ENCODE data around the gene RFTN1.

Gene RFTN1

DNA sequence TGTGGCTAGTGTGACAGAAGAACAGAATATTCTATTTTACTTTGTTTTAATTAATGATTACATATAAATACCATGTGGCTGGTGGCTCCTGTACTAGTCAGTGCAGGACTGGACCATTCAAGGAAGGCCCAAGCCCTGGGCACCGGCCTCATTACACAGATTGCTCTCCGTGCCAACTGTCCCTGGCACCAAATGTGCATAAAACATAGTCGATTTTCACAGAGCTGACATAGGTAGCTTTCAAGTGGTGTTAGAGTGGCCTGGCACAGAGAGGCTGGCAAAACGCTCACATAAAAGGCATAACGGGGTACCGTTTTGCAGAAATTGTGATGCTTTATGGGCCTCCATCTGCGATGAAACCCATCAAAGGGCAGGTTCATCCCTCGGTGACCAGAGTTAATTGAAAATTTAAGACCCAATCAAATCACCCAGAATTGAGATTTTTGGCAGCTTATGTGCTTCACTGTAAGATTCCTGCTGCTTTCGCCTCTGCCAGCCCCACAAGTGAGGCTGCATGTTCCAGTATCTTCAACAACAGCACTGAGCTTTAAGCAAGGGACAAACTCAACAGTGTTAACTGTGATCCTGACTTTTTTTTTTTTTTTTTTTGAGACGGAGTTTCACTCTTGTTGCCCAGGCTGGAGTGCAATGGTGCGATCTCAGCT lies 25.9 kb downstream of the RFTN1 start:
- no peak for DNase-seq (ENCODE audit: low read depth in 2 of 2)

DNA sequence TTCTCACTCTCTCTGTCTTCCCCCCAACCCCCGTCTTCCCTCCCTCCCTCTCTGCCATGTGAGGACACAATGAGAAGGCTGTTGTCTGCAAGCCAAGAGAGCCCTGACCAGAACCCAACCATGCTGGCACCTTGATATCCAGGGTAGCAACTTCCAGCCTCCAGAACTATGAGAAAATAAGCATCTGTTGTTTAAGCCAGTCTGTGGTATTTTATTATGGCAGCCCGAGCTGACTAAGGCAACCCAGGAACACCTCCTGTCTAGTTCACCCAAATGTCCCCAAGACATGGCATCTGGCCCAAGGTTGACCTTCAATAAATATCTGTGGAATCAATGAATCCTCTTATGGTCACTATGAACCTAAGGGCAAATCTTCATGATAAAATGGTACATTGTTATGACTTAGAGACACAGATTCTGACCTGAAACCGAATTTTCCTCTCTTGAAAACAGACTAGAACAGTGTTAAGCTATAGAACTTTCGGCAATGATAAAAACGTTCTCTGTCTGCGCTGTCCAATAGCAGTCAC lies 26.5 kb downstream of the RFTN1 start:
- no peak for DNase-seq (ENCODE audit: low read depth in 2 of 2)

DNA sequence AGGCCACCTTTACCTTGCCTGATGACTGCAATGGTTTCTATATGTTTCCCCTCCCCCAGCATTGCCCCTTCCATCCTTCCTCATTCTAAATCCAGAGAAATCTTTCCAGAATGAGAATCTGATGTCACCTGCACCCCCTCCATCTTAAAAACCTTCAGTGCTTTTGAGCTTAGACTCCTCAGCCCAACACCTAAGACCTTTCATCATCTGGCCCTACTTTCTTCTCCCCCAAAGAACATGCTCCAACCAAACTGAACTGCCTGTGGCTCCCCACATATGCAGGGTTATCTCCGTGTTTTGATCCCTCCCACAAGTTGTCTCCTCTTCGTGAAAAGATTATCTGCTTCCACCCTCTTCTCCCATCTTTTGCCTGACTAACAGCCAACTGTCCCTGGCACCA lies 27.3 kb downstream of the RFTN1 start:
- DNase-seq (ENCODE audit: low read depth in 2 of 2): no peak

DNA sequence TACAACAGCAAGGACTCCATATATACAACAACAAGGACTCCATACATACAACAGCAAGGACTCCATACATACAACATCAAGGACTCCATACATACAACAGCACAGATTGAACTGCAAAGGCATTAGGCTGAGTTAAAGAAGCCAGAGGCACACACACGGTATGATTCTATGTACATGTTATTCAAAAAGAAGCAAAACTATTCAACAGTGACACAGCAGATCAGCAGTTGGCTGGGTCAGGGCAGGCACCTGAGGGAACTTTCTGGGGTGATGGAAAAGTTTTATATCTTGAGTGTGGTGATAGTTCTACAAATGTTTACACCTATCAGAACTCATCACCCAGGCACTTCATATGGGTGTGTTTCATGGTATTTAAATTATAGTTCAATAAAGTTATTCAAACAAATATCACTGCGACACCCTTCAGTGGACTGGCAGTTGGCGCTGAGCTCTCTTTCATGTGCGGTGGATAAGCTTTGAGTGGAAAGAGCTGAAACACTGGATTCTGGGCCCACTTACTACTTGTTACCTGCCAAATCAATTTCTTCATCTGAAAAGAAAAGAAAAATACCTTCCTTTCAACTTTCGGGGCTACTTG lies 28.0 kb downstream of the RFTN1 start:
- DNase-seq (ENCODE audit: low read depth in 2 of 2): no peak

- DNase-seq (ENCODE audit: low read depth in 2 of 2): no peak
Measured at GRCh38 chr3:16484984-16485383, 28.5 kb downstream of the RFTN1 start.

DNA sequence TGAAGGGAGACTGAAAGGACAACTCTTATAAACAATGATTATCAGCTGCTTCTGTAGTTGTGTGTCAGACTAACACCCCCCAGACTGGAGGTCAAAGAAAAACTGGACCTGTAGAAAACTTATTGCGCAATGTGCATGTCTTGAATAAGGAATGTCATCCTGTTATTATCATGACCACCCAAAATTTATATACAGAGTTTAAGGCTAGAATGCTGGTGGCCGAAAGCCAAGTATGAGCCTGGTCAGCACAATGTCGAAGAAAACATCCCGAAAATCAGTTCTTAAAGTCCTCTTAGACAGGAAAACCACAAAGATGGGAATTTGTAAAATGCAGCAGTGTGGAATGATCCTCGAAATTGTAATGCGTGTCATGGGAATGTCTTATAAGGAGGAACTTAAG lies 29.3 kb downstream of the RFTN1 start:
- DNase-seq (ENCODE audit: low read depth in 2 of 2): no peak

GRCh38 chr3:16482770-16483531 lies 30.5 kb downstream of the RFTN1 start:
- DNase-seq (ENCODE audit: low read depth in 2 of 2): no peak

DNA sequence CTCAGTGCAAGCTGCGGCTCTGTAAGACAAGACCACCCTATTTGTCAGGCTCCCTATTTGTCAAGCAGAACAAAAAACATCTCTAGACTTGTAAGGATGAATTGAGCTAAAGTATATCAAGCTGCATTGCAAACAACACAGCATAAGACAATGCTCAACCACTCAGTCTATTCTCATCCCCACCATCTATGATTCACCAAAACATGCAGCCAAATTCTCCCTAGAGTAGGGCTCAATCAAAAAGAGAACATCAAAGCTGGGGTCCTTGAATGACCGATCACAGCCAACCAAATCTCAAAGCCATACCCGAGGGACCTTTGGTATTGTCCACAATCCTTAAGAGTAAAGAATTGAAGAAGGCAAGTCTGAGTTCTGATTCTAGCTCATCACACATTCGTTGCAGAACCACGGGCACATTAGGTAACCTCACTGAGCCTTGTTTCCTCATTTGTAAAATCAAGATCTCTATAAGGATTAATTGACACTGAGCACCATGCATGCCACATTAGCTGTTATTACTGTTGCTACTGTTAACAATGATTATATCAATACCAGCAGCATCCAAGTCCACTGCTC lies 31.2 kb downstream of the RFTN1 start:
- no peak for DNase-seq (ENCODE audit: low read depth in 2 of 2)

GRCh38 chr3:16481546-16481897 lies 32.0 kb downstream of the RFTN1 start:
- DNase-seq (ENCODE audit: low read depth in 2 of 2): no peak

DNA sequence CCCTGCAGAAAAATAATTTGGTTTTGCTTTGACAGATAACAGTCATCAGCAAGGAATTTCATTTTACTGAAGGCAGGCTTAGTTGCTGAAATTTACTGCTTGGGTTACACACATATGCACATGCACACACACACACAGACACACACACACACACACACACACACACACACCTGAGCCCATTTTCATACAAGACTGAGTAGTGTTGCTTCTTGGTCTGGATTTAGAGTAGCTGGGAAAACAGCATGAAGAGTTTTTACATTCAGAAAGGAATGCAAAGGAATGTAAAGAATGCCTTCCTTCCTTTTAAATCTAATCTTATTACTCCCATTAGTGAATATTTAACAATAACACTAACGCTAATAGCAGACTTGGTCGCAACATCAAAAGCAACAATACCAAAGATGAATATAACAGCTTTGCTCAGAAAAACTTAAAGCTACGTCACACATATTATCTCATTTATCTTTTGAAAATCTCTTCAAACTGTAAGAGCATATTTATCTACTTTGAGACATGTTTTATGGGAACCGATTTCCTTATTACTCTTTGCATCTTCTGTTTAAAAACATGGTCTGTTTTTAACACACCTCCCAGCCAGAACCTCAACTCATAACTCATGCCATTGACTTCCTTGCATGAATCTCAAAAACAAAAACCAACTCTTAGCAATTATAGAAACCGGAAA lies 32.5 kb downstream of the RFTN1 start:
- no peak for DNase-seq (ENCODE audit: low read depth in 2 of 2)

- DNase-seq (ENCODE audit: low read depth in 2 of 2): no peak
Measured at GRCh38 chr3:16478516-16478915, 35.0 kb downstream of the RFTN1 start.

DNA sequence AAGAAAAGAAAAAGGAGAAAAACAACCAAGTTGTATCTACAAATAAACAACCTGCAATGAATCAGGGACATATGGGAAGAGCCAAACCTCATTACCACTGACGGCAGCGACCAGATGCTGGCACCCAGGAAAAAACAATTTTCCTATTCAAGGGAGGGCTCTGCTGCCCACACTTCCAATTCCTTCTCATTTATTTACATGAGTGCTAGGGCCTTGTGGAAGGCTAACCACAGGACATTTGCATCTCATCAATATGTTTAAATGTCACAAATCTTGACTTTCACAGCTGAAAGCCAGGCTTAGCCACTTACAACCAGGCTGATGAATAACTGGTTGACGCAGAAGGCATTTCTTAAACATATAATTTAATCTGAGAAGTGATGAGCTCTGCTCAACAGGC lies 36.0 kb downstream of the RFTN1 start:
- no peak for DNase-seq (ENCODE audit: low read depth in 2 of 2)

DNA sequence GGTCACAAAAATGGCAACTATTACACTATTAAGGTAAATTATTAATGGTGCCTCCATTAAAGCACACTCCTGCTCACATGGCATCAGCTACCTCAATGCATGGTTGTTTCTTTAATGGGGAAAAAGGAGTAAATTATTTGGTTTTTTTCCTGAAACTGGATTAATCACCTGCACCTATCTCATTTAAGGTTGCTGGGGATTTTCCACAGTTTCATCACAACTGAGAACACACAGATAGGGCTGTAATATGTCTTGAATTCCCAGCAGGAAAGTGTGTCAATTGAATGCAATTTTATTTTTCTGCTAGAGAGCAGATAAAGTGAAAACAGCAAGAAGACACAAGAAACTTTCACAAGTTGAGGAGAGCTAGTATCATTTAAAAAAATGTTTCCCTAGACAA lies 36.4 kb downstream of the RFTN1 start:
- DNase-seq (ENCODE audit: low read depth in 2 of 2): no peak

DNA sequence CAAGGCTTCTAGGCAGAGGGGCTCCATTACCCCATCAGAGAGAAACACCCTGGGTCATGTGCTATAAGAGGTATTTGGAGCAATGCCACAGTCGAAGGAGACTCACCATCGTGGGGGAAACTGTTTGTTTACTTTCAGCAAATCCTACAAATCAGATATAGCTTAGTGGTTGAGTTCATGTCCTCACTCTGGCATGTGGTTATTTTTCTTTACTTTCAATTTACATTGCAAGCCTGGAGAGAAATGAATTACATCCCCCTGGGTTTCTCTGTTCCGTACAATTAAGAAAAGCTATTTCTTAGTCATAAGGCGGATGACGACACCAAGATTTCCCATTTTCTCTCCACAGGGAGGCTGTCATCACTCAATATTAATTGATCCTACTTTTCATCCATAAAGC lies 36.9 kb downstream of the RFTN1 start:
- no peak for DNase-seq (ENCODE audit: low read depth in 2 of 2)

- DNase-seq (ENCODE audit: low read depth in 2 of 2): no peak
Measured at GRCh38 chr3:16475766-16476165, 37.7 kb downstream of the RFTN1 start.

DNA sequence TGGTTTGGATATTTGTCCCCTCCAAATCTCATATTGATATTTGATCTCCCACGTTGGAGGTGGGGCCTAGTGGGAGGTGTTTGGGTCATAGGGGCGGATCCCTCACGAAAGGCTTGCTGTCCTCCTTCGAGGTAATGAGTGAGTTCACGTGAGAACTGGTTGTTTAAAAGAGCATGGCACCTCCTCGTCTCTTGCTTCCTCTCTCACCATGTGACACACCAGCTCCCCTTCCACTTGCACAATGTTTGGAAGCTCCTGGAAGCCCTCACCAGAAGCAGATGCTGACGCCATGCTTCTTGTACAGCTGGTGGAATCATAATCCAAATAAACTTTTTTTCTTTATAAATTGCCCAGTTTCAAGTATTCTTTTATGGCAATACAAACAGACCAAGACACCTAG lies 38.6 kb downstream of the RFTN1 start:
- no peak for DNase-seq (ENCODE audit: low read depth in 2 of 2)

GRCh38 chr3:16474216-16474615 lies 39.3 kb downstream of the RFTN1 start:
- no peak for DNase-seq (ENCODE audit: low read depth in 2 of 2)

DNA sequence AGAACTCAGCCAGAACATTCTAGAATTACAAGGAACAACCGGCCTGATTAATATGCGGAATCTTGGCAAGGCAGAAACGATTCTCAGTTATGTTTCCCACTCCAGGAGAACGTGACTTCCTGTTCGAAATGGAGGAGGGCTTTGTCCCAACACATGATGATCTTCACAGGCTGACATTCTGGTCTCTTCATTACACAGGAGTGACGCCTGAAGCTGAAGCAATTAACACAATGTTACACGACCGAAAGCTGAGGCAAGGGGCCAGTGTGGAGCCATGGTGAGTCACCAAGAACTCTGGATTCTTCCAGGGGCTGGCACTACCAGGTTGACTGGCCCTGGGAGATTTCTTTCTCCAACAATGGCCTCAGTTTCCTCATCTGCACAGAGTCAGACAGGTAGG lies 40.9 kb downstream of the RFTN1 start:
- DNase-seq (ENCODE audit: low read depth in 2 of 2): no peak

GRCh38 chr3:16471897-16472296 lies 41.6 kb downstream of the RFTN1 start:
- DNase-seq (ENCODE audit: low read depth in 2 of 2): no peak

DNA sequence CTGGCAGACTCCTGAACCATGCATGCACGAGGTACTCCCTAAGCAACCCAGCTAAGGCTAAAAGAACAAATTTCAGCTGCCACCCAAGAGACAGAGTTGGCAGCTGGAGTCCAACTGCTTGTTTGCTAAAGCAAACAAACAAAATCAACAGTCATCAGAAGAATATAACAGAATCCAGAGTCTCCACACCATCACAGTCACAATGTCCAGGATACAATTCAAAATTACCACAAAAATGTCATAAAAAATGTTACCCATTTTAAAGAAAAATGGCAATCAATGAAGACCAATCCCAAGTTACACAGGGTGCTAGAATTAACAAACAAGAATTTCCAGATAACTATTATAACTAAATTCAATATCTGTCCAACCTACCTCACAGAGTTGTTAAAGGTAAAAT lies 42.9 kb downstream of the RFTN1 start:
- DNase-seq (ENCODE audit: low read depth in 2 of 2): no peak

GRCh38 chr3:16468336-16469098 lies 45.0 kb downstream of the RFTN1 start:
- no peak for DNase-seq (ENCODE audit: low read depth in 2 of 2)

GRCh38 chr3:16468002-16468335 lies 45.5 kb downstream of the RFTN1 start:
- DNase-seq (ENCODE audit: low read depth in 2 of 2): no peak
